BJ (cell line): Measurements from ENCODE around the gene DNM3. TPM values are rescaled to one million over a fixed set of nuclear protein-coding genes. Genes with fewer than 3 reads are reported as not detected.

Experiments
- CTCF ChIA-PET: fragments of 350-600 bp; formaldehyde crosslinking; extraction: SDS; loops from one replicate; lab custom pipeline; 2021; ENCODE audit warnings: antibody characterized with exemption, inconsistent platforms; lab: Yijun Ruan, JAX
- POLR2A ChIA-PET: fragments of 300-600 bp; sonication (Branson Sonifier 250); formaldehyde crosslinking; extraction: SDS; loops from one replicate; lab custom pipeline; 2021; ENCODE audit warnings: antibody characterized with exemption; lab: Charles Lee
- DNase-seq: peaks from one replicate; pipeline ENCODE4 v3.0.0-alpha.2; 2011; ENCODE audit warnings: low read depth
- H3K27me3 ChIP-seq: 2 replicates; pipeline ENCODE4 v1.6.0; 2011; ENCODE audit warnings: low read length; ENCODE audit not compliant: control insufficient read depth, insufficient read depth
- H3K36me3 ChIP-seq: 2 replicates; pipeline ENCODE4 v1.5.1; 2011; ENCODE audit warnings: low read length; ENCODE audit not compliant: control insufficient read depth, insufficient read depth
- H3K4me3 ChIP-seq: 2 replicates; pipeline ENCODE4 v1.5.1; 2011; ENCODE audit warnings: low read depth, mild to moderate bottlenecking, control low read depth, low read length
- polyA plus RNA-seq: library from polyadenylated mRNA; depleted of rRNA; stranded (reverse); fragments of >200 nt; gene quantifications from 2 replicates; pipeline ENCODE4 v1.2.3, GENCODE V29; 2011
- TF ChIP-seq, protein P1 (sequence below): IDR thresholded peaks from 2 replicates; pipeline ENCODE4 v1.5.1; 2011; ENCODE audit warnings: low read depth, mild to moderate bottlenecking, control low read depth, inconsistent platforms, low read length, moderate library complexity; ENCODE audit not compliant: insufficient read depth

Gene DNM3
- polyA plus RNA-seq, 1 experiment, result 0.26 TPM

DNA sequence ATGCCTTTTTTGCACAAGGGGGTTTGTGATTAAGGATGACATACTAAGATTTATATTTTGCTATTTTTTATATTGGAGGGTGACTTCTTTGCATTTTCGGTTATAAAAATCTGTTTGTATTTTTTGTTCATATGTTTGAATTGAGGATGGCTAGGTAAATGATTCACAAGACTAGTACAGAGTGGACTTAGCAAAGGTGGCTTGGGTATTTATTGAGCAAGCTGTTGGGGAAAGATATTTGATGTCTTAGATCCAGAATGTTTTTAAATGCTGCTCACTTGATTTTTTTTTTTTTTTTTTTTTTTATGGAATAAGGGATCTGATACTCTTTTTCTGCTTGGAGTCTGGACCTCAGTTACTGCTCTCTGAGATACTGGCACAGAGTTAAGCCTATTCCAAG lies 100.6 kb downstream of the DNM3 start:
- CTCF ChIA-PET, result no interaction called here
- Histone ChIP-seq H3K4me3 (no peak overlapping the region), H3K27me3 (no peaks in the 10 kb centered on the region; the same call in 1 of the 2 replicates), H3K36me3 (no peaks in the 10 kb centered on the region)
- POLR2A ChIA-PET, result no interaction called here
- no peak for DNase-seq
- TF ChIP-seq, protein P1, sequence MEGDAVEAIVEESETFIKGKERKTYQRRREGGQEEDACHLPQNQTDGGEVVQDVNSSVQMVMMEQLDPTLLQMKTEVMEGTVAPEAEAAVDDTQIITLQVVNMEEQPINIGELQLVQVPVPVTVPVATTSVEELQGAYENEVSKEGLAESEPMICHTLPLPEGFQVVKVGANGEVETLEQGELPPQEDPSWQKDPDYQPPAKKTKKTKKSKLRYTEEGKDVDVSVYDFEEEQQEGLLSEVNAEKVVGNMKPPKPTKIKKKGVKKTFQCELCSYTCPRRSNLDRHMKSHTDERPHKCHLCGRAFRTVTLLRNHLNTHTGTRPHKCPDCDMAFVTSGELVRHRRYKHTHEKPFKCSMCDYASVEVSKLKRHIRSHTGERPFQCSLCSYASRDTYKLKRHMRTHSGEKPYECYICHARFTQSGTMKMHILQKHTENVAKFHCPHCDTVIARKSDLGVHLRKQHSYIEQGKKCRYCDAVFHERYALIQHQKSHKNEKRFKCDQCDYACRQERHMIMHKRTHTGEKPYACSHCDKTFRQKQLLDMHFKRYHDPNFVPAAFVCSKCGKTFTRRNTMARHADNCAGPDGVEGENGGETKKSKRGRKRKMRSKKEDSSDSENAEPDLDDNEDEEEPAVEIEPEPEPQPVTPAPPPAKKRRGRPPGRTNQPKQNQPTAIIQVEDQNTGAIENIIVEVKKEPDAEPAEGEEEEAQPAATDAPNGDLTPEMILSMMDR, result no peak

DNA sequence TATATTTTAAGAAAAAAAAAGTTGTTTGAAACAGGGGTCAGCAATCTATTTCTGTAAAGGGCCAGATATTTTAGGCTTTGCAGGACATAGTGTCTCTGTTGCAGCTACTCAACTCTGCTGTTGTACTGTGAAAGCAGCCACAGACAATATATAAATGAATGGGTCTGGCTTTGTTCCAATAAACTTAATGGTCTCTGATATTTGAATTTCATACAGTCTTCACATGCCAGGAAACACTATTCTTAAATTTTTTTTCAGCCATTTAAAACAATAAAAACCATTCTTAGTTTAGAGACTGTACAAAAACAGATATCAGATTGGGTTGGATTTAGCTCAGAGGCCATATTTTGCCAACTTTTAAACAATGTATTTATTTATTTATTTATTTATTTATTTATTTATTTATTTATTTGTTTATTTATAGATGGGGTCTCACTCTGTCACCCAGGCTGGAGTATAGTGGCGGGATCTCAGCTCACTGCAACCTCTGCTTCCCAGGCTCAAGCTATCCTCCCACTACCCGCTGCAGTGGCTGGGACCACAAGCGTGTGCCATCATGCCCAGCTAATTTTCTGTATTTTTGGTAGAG lies 102.8 kb downstream of the DNM3 start:
- H3K27me3 ChIP-seq, result no peaks in the 10 kb centered on the region; the same call in 1 of the 2 replicates
- H3K4me3 ChIP-seq, result no peak overlapping the region
- POLR2A ChIA-PET, result no interaction called here
- H3K36me3 ChIP-seq, result no peaks in the 10 kb centered on the region
- CTCF ChIA-PET, result no interaction called here
- TF ChIP-seq, protein P1, result no peak
- no peak for DNase-seq

DNA sequence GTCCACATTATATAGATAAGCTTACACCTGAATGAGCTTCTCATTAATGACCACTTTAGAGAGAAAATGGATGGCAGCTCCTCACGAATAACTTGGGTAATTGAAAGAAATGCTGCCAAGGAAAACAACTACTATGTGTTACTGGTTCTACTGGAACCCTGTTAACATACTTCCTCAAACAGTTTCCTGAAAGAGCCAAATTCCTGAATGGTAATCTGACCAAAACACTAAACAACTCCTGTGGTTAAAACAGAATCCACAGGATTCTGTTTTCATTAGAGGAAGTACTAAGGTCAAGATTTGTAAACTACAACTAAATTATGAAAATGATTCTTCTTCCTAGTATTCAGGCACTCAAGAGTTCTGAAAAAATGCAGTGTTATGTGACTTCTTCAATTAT lies 107.2 kb downstream of the DNM3 start:
- TF ChIP-seq, protein P1, result no peak
- peak; percentile 17 for DNase-seq
- Histone ChIP-seq H3K4me3 (no peak overlapping the region), H3K27me3 (no peaks in the 10 kb centered on the region; the same call in 1 of the 2 replicates), H3K36me3 (no peaks in the 10 kb centered on the region)
- ChIA-PET POLR2A (no interaction called here), CTCF (no interaction called here)

DNA sequence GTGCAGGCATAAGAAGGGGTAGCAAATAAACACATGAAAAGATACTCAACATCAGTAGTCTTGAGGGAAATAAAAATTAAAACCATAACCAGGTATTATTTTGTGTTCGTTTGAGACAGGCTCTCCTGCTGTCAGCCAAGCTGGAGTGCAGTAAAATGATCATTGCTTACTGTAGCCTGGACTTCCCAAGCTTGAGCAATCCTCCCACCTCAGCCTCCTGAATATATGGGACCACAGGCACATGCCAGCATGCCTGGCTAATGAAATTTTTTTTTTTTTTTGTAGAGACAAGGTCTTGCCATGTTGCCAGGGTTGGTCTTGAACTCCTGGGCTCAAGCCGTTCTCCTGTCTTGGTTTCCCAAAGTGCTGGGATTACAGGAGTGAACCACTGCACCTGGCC lies 108.0 kb downstream of the DNM3 start:
- ChIA-PET POLR2A (no interaction called here), CTCF (no interaction called here)
- no peak overlapping the region for H3K4me3 ChIP-seq
- no peaks in the 10 kb centered on the region; the same call in 1 of the 2 replicates for H3K27me3 ChIP-seq
- TF ChIP-seq, protein P1, result no peak
- no peaks in the 10 kb centered on the region for H3K36me3 ChIP-seq
- DNase-seq, result no peak

DNA sequence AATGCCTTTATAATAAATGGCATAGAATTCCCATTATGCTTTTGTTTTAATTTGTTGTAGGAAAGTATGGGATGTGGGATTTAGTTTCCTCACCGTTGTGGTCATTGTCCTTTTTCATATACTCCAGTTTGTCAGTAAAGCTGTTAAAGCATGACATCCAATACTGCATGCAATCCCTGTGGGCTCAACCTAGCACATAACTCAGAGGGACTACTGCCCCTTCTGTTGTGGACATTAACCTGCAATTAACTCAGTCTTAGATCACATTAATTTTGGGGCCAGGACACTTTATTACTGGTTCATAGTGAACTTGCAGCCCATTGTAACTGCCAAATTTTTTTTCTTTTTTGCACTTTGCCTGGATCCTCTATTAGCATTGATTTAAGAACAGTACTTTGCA lies 112.5 kb downstream of the DNM3 start:
- Histone ChIP-seq H3K4me3 (no peak overlapping the region), H3K36me3 (no peaks in the 10 kb centered on the region), H3K27me3 (no peaks in the 10 kb centered on the region; the same call in 1 of the 2 replicates)
- ChIA-PET CTCF (interaction anchor here (0.8 kb wide), 1 partner anchor 12 kb away, joined by 4 read pairs; no protein-coding TSS in a partner anchor), POLR2A (no interaction called here)
- no peak for DNase-seq
- TF ChIP-seq, protein P1, result no peak
